HepG2 (cell line): Measurements from ENCODE around the gene ERMARD. TPM values are rescaled to one million over a fixed set of nuclear protein-coding genes. Genes with fewer than 3 reads are reported as not detected.

Experiments used
- ARID4A ChIP-seq: sonication (generic); formaldehyde crosslinking; IDR thresholded peaks from 2 replicates; pipeline ENCODE4 v1.5.0; 2020; ENCODE audit warnings: mild to moderate bottlenecking, missing genetic modification reagents, borderline replicate concordance
- FOXA1 ChIP-seq, 2 experiments: fragments of 450-650 bp in 1 of 2; sonication (generic) in 1 of 2; formaldehyde crosslinking in 1 of 2; IDR thresholded peaks; 2 replicates each; pipeline versions ENCODE4 v1.4.0 to v1.6.1; 2016 to 2020; ENCODE audit warnings: missing genetic modification reagents in 1 of 2
- HNRNPH1 ChIP-seq: fragments of 200-400 bp; formaldehyde crosslinking; optimal IDR thresholded peaks from 2 replicates; pipeline ENCODE3; 2017; ENCODE audit warnings: mild to moderate bottlenecking, low read depth, low read length
- IKZF4 ChIP-seq: sonication (generic); formaldehyde crosslinking; IDR thresholded peaks from 2 replicates; pipeline ENCODE4 v1.5.1; 2020; ENCODE audit warnings: borderline replicate concordance, mild to moderate bottlenecking, low read depth, missing genetic modification reagents; ENCODE audit errors: not compliant biosample characterization
- JUND ChIP-seq: sonication (generic); formaldehyde crosslinking; IDR thresholded peaks from 2 replicates; pipeline ENCODE4 v1.8.0; 2022; ENCODE audit warnings: mild to moderate bottlenecking, missing genetic modification reagents
- KMT2A ChIP-seq: sonication (generic); formaldehyde crosslinking; IDR thresholded peaks from 2 replicates; pipeline ENCODE4 v1.4.0; 2020; ENCODE audit warnings: missing genetic modification reagents
- PITX1 ChIP-seq: sonication (generic); formaldehyde crosslinking; IDR thresholded peaks from 2 replicates; pipeline ENCODE4 v1.5.1; 2020; ENCODE audit warnings: mild to moderate bottlenecking, missing genetic modification reagents
- TCF7L2 ChIP-seq: IDR thresholded peaks from 2 replicates; pipeline ENCODE4 v1.6.1; 2011; ENCODE audit warnings: mild to moderate bottlenecking, low read depth, low read length, moderate library complexity
- THAP7 ChIP-seq: sonication (generic); formaldehyde crosslinking; IDR thresholded peaks from 2 replicates; pipeline ENCODE4 v1.8.1; 2023; ENCODE audit warnings: mild to moderate bottlenecking, missing genetic modification reagents
- ZFP1 ChIP-seq: IDR thresholded peaks from 2 replicates; pipeline ENCODE4 v1.6.1; 2016
- ZMAT3 ChIP-seq: sonication (generic); formaldehyde crosslinking; conservative IDR thresholded peaks from 2 replicates; pipeline ENCODE4 v1.7.0; 2021; ENCODE audit warnings: missing genetic modification reagents
- ZNF12 ChIP-seq: sonication (generic); formaldehyde crosslinking; IDR thresholded peaks from 2 replicates; pipeline ENCODE4 v1.5.0; 2020; ENCODE audit warnings: missing genetic modification reagents
- ZNF362 ChIP-seq: sonication (generic); formaldehyde crosslinking; IDR thresholded peaks from 2 replicates; pipeline ENCODE4 v1.4.0; 2020; ENCODE audit warnings: missing genetic modification reagents, mild to moderate bottlenecking, borderline replicate concordance
- ZNF383 ChIP-seq: sonication (generic); formaldehyde crosslinking; IDR thresholded peaks from 2 replicates; pipeline ENCODE4 v1.4.0; 2020; ENCODE audit warnings: missing genetic modification reagents, mild to moderate bottlenecking, borderline replicate concordance
- ZNF703 ChIP-seq: sonication (generic); formaldehyde crosslinking; IDR thresholded peaks from 2 replicates; pipeline ENCODE4 v1.5.1; 2020; ENCODE audit warnings: missing genetic modification reagents, mild to moderate bottlenecking, moderate library complexity, borderline replicate concordance
- polyA plus RNA-seq, 8 experiments: library from polyadenylated mRNA; depleted of rRNA in 3 of 8; stranded (reverse) in 7 of 8; unstranded in 1 of 8; fragments of >200 nt; fragmentation: Illumina TruSeq in 4 of 8; extraction: Trizol in 4 of 8; gene quantifications; 2 replicates each; pipeline versions ENCODE4 v1.2.1 to v1.2.3, GENCODE V29; 2011 to 2016; ENCODE audit warnings: low read depth in 4 of 8, missing spikeins in 1 of 8, mixed read lengths in 1 of 8; ENCODE audit not compliant: insufficient read depth in 1 of 8
- total RNA-seq, 5 experiments: library from RNA; depleted of rRNA; stranded (reverse); fragments of >200 nt; fragmentation: Illumina TruSeq; extraction: Trizol; gene quantifications; 2 replicates each; pipeline ENCODE4 v1.2.3, GENCODE V29; 2016; ENCODE audit warnings: low read depth in 1 of 5

ERMARD gene
- total and polyA plus RNA-seq, 2 of the 13 experiments (the other 11 are each of a cell fraction or from before 2014, with no cell fraction given), result 8.8 to 10.7 TPM

GRCh38 chr6:169789146-169789943, 37.9 kb downstream of the ERMARD start (continued):
- TF ChIP-seq FOXA1 (IDR thresholded peaks at IDR 0.05), result no peak
- TF ChIP-seq FOXA1 (CRISPR knock-in tag; IDR thresholded peaks at IDR 0.05), result peak; percentile 4; the same call in 1 of the 2 replicates
- no peak for TF ChIP-seq PITX1
- TF ChIP-seq IKZF4 (CRISPR knock-in tag), result peak; percentile 39
- TF ChIP-seq ZNF12, result 0 out of 2 replicates have a peak, but pooled peaks have one; percentile 2
- TF ChIP-seq ARID4A, result peak; percentile 52
- peak; percentile 77; the same call in 1 of the 2 replicates for TF ChIP-seq THAP7 (CRISPR knock-in tag)
- TF ChIP-seq TCF7L2, result no peak
- TF ChIP-seq ZNF362 (CRISPR knock-in tag), result no peak
- TF ChIP-seq JUND (CRISPR knock-in tag), result no peak
- TF ChIP-seq ZNF703 (CRISPR knock-in tag), result 0 out of 2 replicates have a peak, but pooled peaks have one; percentile 18
- peak; percentile 71; the same call in 1 of the 2 replicates for TF ChIP-seq ZMAT3
- TF ChIP-seq ZFP1 (CRISPR knock-in tag), result no peak
- peak; percentile 47 for TF ChIP-seq HNRNPH1
- no peak; the same call in none of the 2 replicates for TF ChIP-seq ZNF383
- 0 out of 2 replicates have a peak, but pooled peaks have one; percentile 42 for TF ChIP-seq KMT2A (CRISPR knock-in tag)
